ENCODE results near the gene ZNF597. TPM values are rescaled to one million over a fixed set of nuclear protein-coding genes. Genes with fewer than 3 reads are reported as not detected.
A peak's percentile ranks its signal among the peaks of the same experiment; 100 is the strongest.

ZNF597 gene, protein sequence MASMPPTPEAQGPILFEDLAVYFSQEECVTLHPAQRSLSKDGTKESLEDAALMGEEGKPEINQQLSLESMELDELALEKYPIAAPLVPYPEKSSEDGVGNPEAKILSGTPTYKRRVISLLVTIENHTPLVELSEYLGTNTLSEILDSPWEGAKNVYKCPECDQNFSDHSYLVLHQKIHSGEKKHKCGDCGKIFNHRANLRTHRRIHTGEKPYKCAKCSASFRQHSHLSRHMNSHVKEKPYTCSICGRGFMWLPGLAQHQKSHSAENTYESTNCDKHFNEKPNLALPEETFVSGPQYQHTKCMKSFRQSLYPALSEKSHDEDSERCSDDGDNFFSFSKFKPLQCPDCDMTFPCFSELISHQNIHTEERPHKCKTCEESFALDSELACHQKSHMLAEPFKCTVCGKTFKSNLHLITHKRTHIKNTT
- total RNA-seq, result 2.9 TPM in 2 replicates

DNA sequence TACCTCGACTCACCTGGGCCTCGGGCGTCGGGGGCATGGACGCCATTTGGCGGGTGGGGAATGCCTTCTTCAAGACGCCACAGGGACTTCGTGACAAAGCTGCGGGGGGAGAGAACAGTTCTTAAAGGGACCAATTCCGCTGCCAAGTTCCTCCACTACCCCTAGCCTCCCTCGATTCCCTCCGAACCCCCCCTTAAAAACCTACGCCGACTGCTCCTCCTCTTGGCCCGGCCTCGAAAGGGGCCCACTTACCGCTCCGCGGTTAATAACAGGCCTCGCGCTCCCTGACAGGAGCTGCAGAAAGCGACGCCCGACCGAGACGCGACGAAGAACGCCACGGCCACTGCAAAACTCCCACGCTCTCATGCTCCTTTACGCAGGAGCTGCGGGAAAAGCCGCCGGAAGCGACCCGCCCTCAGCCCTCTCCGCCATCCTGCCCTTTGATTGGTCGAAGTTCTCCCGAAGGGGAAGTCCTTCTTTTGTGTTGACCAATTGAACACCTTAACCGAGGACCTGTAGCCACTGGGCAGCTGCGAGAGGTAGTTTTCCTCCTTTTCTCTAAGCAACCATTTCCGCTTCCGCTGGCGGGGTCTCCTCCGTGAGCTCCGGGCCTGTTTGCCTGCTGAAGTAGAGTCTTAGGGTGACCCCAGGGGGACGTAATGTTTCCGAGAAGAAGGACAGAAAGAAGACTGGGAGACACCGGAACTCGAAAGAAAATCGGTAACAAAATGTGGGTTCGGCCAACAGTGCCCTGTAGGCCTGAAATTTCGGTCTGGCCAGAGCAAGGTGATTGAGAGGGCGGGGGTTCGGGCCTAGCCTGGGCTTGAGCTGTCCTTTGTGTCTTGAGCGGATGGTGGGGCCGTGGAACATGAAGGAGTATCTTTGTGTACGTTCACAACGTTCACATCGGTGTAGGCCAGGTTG lies at the start of gene ZNF597, which contains the start of gene NAA60:
TSS of gene ZNF597 (minus strand) at position 397 of the 924 bp plus-strand sequence. CDS start at position 46, 351 bp downstream.
TSS of gene NAA60 (plus strand) at position 573 of the 924 bp plus-strand sequence. CDS start 32,548 bp downstream, outside the sequence.
- peak; percentile 97 for DNase-seq (ENCODE audit: insufficient read length, low spot score, missing footprints)
- Histone ChIP-seq H3K4me3 (ENCODE audit: insufficient read depth, low read length) (peak within 1 kb of the TSS; percentile 83), H3K4me2 (ENCODE audit: insufficient read depth, low read length) (peak within 1 kb of the TSS; percentile 77), H3K27me3 (ENCODE audit: insufficient read depth, low read length) (no peaks in the 10 kb centered on the region), H3K27ac (ENCODE audit: low read depth, low read length) (peak within 1 kb of the TSS; percentile 85), H3K36me3 (ENCODE audit: insufficient read depth, low read length) (no peaks in the 10 kb centered on the region), H3K9me3 (ENCODE audit: low read depth, low read length) (no peaks in the 10 kb centered on the region), H3K79me2 (ENCODE audit: insufficient read depth, low read length) (peaks cover 44% of the 10 kb centered on the region), H4K20me1 (ENCODE audit: insufficient read depth, low read length) (no peaks in the 10 kb centered on the region), H2AFZ (ENCODE audit: low read length) (peak within 1 kb of the TSS; percentile 58), H3K4me1 (ENCODE audit: insufficient read depth, low read length) (peaks cover 4% of the 10 kb centered on the region)
- TF ChIP-seq, protein P1, sequence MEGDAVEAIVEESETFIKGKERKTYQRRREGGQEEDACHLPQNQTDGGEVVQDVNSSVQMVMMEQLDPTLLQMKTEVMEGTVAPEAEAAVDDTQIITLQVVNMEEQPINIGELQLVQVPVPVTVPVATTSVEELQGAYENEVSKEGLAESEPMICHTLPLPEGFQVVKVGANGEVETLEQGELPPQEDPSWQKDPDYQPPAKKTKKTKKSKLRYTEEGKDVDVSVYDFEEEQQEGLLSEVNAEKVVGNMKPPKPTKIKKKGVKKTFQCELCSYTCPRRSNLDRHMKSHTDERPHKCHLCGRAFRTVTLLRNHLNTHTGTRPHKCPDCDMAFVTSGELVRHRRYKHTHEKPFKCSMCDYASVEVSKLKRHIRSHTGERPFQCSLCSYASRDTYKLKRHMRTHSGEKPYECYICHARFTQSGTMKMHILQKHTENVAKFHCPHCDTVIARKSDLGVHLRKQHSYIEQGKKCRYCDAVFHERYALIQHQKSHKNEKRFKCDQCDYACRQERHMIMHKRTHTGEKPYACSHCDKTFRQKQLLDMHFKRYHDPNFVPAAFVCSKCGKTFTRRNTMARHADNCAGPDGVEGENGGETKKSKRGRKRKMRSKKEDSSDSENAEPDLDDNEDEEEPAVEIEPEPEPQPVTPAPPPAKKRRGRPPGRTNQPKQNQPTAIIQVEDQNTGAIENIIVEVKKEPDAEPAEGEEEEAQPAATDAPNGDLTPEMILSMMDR (IDR thresholded peaks at IDR 0.05; ENCODE audit: extremely low read depth, low read depth, low read length), result no peak

DNA sequence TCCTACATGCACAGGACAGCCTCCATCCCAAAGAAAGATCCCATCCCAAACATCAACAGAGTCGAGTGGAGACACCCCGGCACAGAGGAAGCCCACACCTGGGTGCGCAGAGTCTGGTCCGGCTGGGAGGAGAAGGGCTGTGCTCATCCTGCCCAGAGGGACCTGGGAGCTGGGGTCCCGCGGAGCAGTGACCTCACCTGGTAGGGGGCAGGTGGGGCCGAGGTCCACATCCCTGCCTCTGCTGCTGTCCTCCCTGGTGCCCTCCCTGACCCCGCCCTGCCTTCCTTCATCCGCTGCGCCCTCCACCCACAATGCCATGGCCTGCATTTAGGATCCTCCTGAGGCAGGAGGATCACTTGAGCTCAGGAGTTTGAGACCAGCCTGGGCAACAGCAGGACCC lies 49.1 kb upstream of the ZNF597 start:
- Histone ChIP-seq H2AFZ (ENCODE audit: low read length) (no peak overlapping the region), H3K9me3 (ENCODE audit: low read depth, low read length) (no peaks in the 10 kb centered on the region), H3K36me3 (ENCODE audit: insufficient read depth, low read length) (peaks cover 5% of the 10 kb centered on the region), H3K27ac (ENCODE audit: low read depth, low read length) (no peak overlapping the region), H4K20me1 (ENCODE audit: insufficient read depth, low read length) (no peaks in the 10 kb centered on the region), H3K4me2 (ENCODE audit: insufficient read depth, low read length) (no peak overlapping the region), H3K4me3 (ENCODE audit: insufficient read depth, low read length) (no peak overlapping the region), H3K4me1 (ENCODE audit: insufficient read depth, low read length) (no peaks in the 10 kb centered on the region), H3K27me3 (ENCODE audit: insufficient read depth, low read length) (no peaks in the 10 kb centered on the region), H3K79me2 (ENCODE audit: insufficient read depth, low read length) (no peaks in the 10 kb centered on the region)
- DNase-seq (ENCODE audit: insufficient read length, low spot score, missing footprints), result peak; percentile 76
- TF ChIP-seq, protein P1 (IDR thresholded peaks at IDR 0.05; ENCODE audit: extremely low read depth, low read depth, low read length), result no peak

DNA sequence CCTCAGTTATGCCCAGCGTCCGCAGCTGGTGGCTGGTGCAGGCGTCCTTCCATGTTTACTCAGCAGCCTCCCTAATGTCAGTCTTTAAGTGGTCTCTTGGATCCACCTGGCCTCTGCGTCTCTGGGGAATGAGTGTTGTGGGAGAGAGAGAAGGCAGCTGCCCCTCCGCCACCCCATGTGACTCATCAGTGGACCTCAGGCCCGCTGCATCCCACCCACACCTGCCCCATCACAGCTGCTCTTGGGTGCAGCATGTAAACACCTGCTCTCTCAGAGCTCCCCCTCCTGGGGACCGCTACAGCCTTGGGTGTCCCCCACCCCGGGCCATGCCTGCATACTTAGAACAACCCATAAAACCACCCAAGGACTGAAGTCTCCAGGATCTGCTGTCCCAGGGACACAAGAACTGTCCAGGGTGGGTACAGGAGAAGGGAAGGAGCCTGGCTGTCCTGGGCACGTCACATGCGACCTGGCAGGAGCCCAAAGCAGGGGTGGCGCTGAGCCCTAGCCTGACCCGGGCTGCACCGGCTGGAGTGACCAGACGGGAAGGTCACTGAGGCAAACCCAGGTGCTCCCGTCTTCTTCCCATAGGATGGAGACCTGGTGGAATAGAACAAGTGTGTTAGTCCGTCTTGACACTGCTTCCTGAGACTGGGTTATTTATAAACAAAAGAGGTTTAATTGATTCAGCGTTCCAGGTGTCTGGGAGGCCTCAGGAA lies 47.8 kb upstream of the ZNF597 start:
- peak; percentile 74 for DNase-seq (ENCODE audit: insufficient read length, low spot score, missing footprints)
- Histone ChIP-seq H3K36me3 (ENCODE audit: insufficient read depth, low read length) (peaks cover 6% of the 10 kb centered on the region), H2AFZ (ENCODE audit: low read length) (no peak overlapping the region), H3K79me2 (ENCODE audit: insufficient read depth, low read length) (no peaks in the 10 kb centered on the region), H3K4me1 (ENCODE audit: insufficient read depth, low read length) (no peaks in the 10 kb centered on the region), H4K20me1 (ENCODE audit: insufficient read depth, low read length) (no peaks in the 10 kb centered on the region), H3K27ac (ENCODE audit: low read depth, low read length) (no peak overlapping the region), H3K9me3 (ENCODE audit: low read depth, low read length) (no peaks in the 10 kb centered on the region), H3K27me3 (ENCODE audit: insufficient read depth, low read length) (no peaks in the 10 kb centered on the region), H3K4me3 (ENCODE audit: insufficient read depth, low read length) (no peak overlapping the region), H3K4me2 (ENCODE audit: insufficient read depth, low read length) (no peak overlapping the region)
- TF ChIP-seq, protein P1 (IDR thresholded peaks at IDR 0.05; ENCODE audit: extremely low read depth, low read depth, low read length), result no peak

All from osteoblast (primary cell).